Measurements from ENCODE around the gene TPD52L1.

GRCh38 chr6:125293587-125293986 lies 140.0 kb downstream of the TPD52L1 start:
- no peak for TF ChIP-seq ZFP30 (CRISPR knock-in tag; IDR thresholded peaks at IDR 0.05)
- no peak for TF ChIP-seq RARB (CRISPR knock-in tag; IDR thresholded peaks at IDR 0.05)
- no peak for TF ChIP-seq ZNF8 (CRISPR knock-in tag; IDR thresholded peaks at IDR 0.05)
- no peak for TF ChIP-seq PATZ1 (CRISPR knock-in tag; IDR thresholded peaks at IDR 0.05; ENCODE audit: borderline replicate concordance)
- no peak for TF ChIP-seq BACH2 (CRISPR knock-in tag; IDR thresholded peaks at IDR 0.05; ENCODE audit: borderline replicate concordance)
- TF ChIP-seq ZNF565 (CRISPR knock-in tag; conservative IDR thresholded peaks at IDR 0.05; ENCODE audit: low read depth): no peak
- no peak for TF ChIP-seq OSR1 (CRISPR knock-in tag; IDR thresholded peaks at IDR 0.05)
- TF ChIP-seq PPARA (CRISPR knock-in tag; IDR thresholded peaks at IDR 0.05; ENCODE audit: borderline replicate concordance): no peak

Data from SK-N-SH treated with all-trans-retinoic acid at 6 μM for 48 hours (cell line).